Bronchus fibroblast of lung (primary cell): ENCODE measurements around the gene LRRN1. TPM values are rescaled to one million over a fixed set of nuclear protein-coding genes. Genes with fewer than 3 reads are reported as not detected.

ENCODE experiments used
- total RNA-seq: library from RNA; depleted of rRNA; stranded (reverse); fragments of >200 nt; gene quantifications from 2 replicates; pipeline ENCODE4 v1.2.3, GENCODE V29; 2015

Gene LRRN1
- total RNA-seq, result 0.17 and 0.30 TPM in 2 replicates

GRCh38 chr3:3799173-3800079 lies at the start of gene LRRN1:
Gene LRRN1 (plus strand): TSS chr3:3799431. CDS start chr3:3844642, 45,211 bp downstream.

